OCI-LY7 (cell line): ENCODE data around the gene DLGAP1. TPM values are rescaled to one million over a fixed set of nuclear protein-coding genes. Genes with fewer than 3 reads are reported as not detected.

Experiments used
- BruUV-seq: library from RNA; stranded (reverse); fragments of 400-500 nt; replicated peaks from 2 replicates; lab custom pipeline; 2021; lab: Mats Ljungman, UMichigan
- CTCF ChIA-PET: fragments of 300-600 bp; sonication (Branson Sonifier 250); formaldehyde crosslinking; loops from one replicate; lab custom pipeline; 2022; ENCODE audit warnings: antibody characterized with exemption; ENCODE audit not compliant: unreplicated experiment; lab: Charles Lee
- POLR2A ChIA-PET: fragments of 300-600 bp; sonication (Branson Sonifier 250); formaldehyde crosslinking; loops from one replicate; lab custom pipeline; 2022; ENCODE audit warnings: antibody characterized with exemption; lab: Charles Lee
- DNase-seq: peaks from one replicate; pipeline ENCODE4 v3.0.0-alpha.2; 2015; ENCODE audit warnings: low spot score
- H2AFZ ChIP-seq: fragments of 200-600 bp; sonication (generic), shearing (Covaris generic); 2 replicates; pipeline ENCODE4 v1.6.1; 2014; ENCODE audit warnings: mild to moderate bottlenecking, antibody characterized with exemption, low read length, moderate library complexity
- H3K27ac ChIP-seq: fragments of 200-600 bp; sonication (generic); 2 replicates; pipeline ENCODE4 v1.5.1; 2014; ENCODE audit warnings: mixed run types, low read depth, mild to moderate bottlenecking, moderate library complexity, low read length, inconsistent platforms; ENCODE audit not compliant: poor library complexity, severe bottlenecking
- H3K36me3 ChIP-seq: fragments of 200-600 bp; sonication (generic); 2 replicates; pipeline ENCODE4 v1.6.1; 2014; ENCODE audit warnings: mild to moderate bottlenecking, antibody characterized with exemption, low read length, moderate library complexity, mixed read lengths; ENCODE audit not compliant: insufficient read depth
- H3K4me1 ChIP-seq: fragments of 200-600 bp; sonication (generic); 2 replicates; pipeline ENCODE4 v1.5.1; 2014; ENCODE audit warnings: mild to moderate bottlenecking, low read length; ENCODE audit not compliant: insufficient read depth, poor library complexity, severe bottlenecking
- H3K4me2 ChIP-seq: fragments of 200-600 bp; sonication (generic); 2 replicates; pipeline ENCODE4 v1.6.1; 2014; ENCODE audit warnings: mild to moderate bottlenecking, low read length
- H3K4me3 ChIP-seq: fragments of 200-600 bp; sonication (generic); 2 replicates; pipeline ENCODE4 v1.5.1; 2014; ENCODE audit warnings: mild to moderate bottlenecking, low read depth, low read length; ENCODE audit not compliant: poor library complexity, severe bottlenecking
- H3K79me2 ChIP-seq: fragments of 200-600 bp; sonication (generic); 2 replicates; pipeline ENCODE4 v1.6.1; 2016; ENCODE audit warnings: low read depth, mild to moderate bottlenecking, low read length, moderate library complexity, mixed read lengths; ENCODE audit not compliant: insufficient read depth
- H3K9me2 ChIP-seq: fragments of 200-600 bp; sonication (generic); 2 replicates; pipeline ENCODE4 v1.6.1; 2016; ENCODE audit warnings: mild to moderate bottlenecking, low read length, mixed read lengths; ENCODE audit not compliant: insufficient read depth
- H3K9me3 ChIP-seq: fragments of 200-600 bp; sonication (generic); 2 replicates; pipeline ENCODE4 v1.6.1; 2014; ENCODE audit warnings: mild to moderate bottlenecking, mixed run types, low read length, mixed read lengths
- H4K20me1 ChIP-seq: fragments of 200-600 bp; sonication (generic); 2 replicates; pipeline ENCODE4 v1.6.1; 2014; ENCODE audit warnings: mild to moderate bottlenecking, antibody characterized with exemption, low read length, moderate library complexity, mixed read lengths; ENCODE audit not compliant: insufficient read depth
- EZH2phosphoT487 ChIP-seq: fragments of 200-600 bp; sonication (generic); IDR thresholded peaks from 2 replicates; pipeline ENCODE4 v1.6.1; 2018; ENCODE audit warnings: low read depth, borderline replicate concordance, mild to moderate bottlenecking, mixed run types, antibody characterized with exemption, low read length, moderate library complexity, mixed read lengths
- intact Hi-C: fragments of 100-400 bp; cut with micrococcal nuclease; formaldehyde crosslinking; loops from one replicate; pipeline ENCODE4 v1.10.0; 2022; ENCODE audit not compliant: unreplicated experiment
- total RNA-seq, 2 experiments: library from RNA; depleted of rRNA in 1 of 2; stranded (reverse); fragments of >200 nt in 1 of 2; shearing (Covaris generic) in 1 of 2; gene quantifications; 2 replicates each; pipeline ENCODE4 v1.2.3, GENCODE V29; 2014 to 2022
- TF ChIP-seq, protein P1 (sequence below): fragments of 200-600 bp; sonication (generic); conservative IDR thresholded peaks from 2 replicates; pipeline ENCODE4 v1.5.1; 2014; ENCODE audit warnings: mild to moderate bottlenecking, antibody characterized with exemption, low read length, moderate library complexity, mixed read lengths

DLGAP1 gene
- total RNA-seq, 2 experiments from 2014 or later: 0.22 TPM; not detected in 1

DNA sequence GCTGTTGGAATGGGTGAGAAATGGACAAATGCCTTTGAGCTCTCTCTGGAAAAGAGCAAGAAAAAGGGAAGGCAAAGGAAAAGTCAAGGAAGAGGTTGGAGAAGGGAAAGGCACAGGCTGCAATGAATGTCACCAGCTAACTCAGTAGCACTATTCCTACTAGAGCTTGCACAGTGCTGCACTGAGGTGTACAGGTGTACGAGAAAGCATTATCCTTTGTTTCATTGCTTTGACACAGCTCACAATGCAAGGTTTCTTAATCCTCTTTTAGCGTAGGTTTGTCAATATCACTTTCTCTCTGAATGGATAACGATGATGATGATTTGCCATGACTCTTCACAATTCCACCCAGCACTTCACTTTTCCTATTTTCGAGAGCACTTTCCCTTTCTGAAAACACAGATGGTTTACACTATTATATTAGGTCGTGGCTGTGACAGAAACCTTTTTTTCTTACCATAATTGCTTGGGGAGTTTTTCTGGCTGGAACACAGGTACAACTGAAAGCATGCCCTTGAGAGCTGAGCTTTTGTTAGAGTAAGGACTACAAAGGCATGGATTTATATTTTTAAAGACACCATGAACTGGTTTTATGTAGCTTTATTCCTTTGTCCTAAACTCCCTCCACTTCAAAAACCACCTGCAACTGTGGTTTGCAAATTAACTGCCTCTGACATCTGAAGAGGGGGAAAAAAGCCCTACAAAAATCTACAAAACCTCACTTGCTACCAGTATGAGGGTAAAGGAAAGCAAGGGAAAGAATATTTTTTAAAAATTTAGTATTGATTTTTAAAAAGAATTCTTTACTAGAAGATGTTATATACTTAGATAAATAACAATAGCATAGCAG lies 739.7 kb downstream of the DLGAP1 start:
- CTCF ChIA-PET: interaction anchor here (0.6 kb wide), 2 partner anchors 9 to 271 kb away, joined by 3 read pairs; no protein-coding TSS in a partner anchor
- POLR2A ChIA-PET: interaction anchor here (0.6 to 2.1 kb wide), 11 partner anchors 9 to 1522 kb away, joined by 3 to 6 read pairs (median 4); no protein-coding TSS in a partner anchor
- intact Hi-C loops: no loop called here

DNA sequence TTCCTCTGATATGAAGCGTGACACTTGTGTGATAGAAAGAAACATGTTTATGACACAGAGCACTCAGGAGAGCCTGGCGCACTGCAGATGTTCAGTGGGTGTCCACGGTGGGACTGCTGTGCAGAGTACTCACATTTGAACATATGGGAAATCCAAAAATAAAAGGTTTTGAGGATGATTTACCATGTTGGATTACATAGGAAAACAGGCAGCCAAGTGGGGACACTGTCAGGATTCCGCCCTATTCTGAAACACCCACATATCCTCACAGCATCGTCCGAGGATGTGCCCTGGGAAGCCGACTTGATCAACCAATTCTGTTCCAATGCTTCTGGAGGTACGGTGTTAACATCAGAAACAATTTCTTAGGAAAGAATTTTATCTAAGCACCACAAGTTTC lies 741.4 kb downstream of the DLGAP1 start:
- Histone ChIP-seq H4K20me1 (no peaks in the 10 kb centered on the region), H3K9me2 (no peaks in the 10 kb centered on the region), H3K4me3 (no peak overlapping the region), H3K4me1 (peaks cover 88% of the 10 kb centered on the region), H3K36me3 (no peaks in the 10 kb centered on the region), H3K27ac (peak overlapping the region; percentile 39), H3K9me3 (no peaks in the 10 kb centered on the region), H3K4me2 (peak overlapping the region; percentile 43), H2AFZ (peak overlapping the region; percentile 85; the same call in 1 of the 2 replicates), H3K79me2 (no peaks in the 10 kb centered on the region)
- DNase-seq: no peak
- POLR2A ChIA-PET: interaction anchor here (0.6 to 1.1 kb wide), 2 partner anchors 90 to 394 kb away, joined by 3 read pairs; no protein-coding TSS in a partner anchor
- TF ChIP-seq, protein P1, sequence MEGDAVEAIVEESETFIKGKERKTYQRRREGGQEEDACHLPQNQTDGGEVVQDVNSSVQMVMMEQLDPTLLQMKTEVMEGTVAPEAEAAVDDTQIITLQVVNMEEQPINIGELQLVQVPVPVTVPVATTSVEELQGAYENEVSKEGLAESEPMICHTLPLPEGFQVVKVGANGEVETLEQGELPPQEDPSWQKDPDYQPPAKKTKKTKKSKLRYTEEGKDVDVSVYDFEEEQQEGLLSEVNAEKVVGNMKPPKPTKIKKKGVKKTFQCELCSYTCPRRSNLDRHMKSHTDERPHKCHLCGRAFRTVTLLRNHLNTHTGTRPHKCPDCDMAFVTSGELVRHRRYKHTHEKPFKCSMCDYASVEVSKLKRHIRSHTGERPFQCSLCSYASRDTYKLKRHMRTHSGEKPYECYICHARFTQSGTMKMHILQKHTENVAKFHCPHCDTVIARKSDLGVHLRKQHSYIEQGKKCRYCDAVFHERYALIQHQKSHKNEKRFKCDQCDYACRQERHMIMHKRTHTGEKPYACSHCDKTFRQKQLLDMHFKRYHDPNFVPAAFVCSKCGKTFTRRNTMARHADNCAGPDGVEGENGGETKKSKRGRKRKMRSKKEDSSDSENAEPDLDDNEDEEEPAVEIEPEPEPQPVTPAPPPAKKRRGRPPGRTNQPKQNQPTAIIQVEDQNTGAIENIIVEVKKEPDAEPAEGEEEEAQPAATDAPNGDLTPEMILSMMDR: no peak
- no peak for TF ChIP-seq EZH2phosphoT487
- intact Hi-C loops: no loop called here
- BruUV-seq: no TSS peak
- CTCF ChIA-PET: no interaction called here

More for the DNA sequence above, 739.7 kb downstream of the DLGAP1 start:
- TF ChIP-seq EZH2phosphoT487: no peak
- TF ChIP-seq, protein P1: no peak
- peak overlapping the region; percentile 77 for H3K4me2 ChIP-seq
- H3K36me3 ChIP-seq: no peaks in the 10 kb centered on the region
- H3K9me3 ChIP-seq: no peaks in the 10 kb centered on the region
- no peaks in the 10 kb centered on the region for H3K79me2 ChIP-seq
- no peaks in the 10 kb centered on the region for H3K9me2 ChIP-seq
- no peaks in the 10 kb centered on the region for H4K20me1 ChIP-seq
- no TSS peak for BruUV-seq
- H3K27ac ChIP-seq: peak overlapping the region; percentile 96
- DNase-seq: peak; percentile 76
- H2AFZ ChIP-seq: peak overlapping the region; percentile 89; the same call in 1 of the 2 replicates
- H3K4me3 ChIP-seq: peak overlapping the region; percentile 48
- H3K4me1 ChIP-seq: peaks cover 79% of the 10 kb centered on the region
